OCI-LY1 (cell line): ENCODE data around the gene MEIKIN.

ENCODE experiments used
- H2AFZ ChIP-seq: fragments of 200-600 bp; sonication (generic), shearing (Covaris generic); 2 replicates; pipeline ENCODE4 v1.6.0; 2014; ENCODE audit warnings: antibody characterized with exemption, mild to moderate bottlenecking, low read length
- H3F3A ChIP-seq: fragments of 200-600 bp; sonication (generic), shearing (Covaris generic); 2 replicates; pipeline ENCODE4 v1.6.0; 2014; ENCODE audit warnings: mild to moderate bottlenecking, antibody characterized with exemption, low read length, moderate library complexity; ENCODE audit not compliant: insufficient read depth
- H3K27ac ChIP-seq: fragments of 200-600 bp; sonication (generic); 2 replicates; pipeline ENCODE4 v1.5.1; 2014; ENCODE audit warnings: low read length, mixed run types, mild to moderate bottlenecking, low read depth; ENCODE audit not compliant: poor library complexity, severe bottlenecking
- H3K27me3 ChIP-seq: fragments of 200-600 bp; sonication (generic); 2 replicates; pipeline ENCODE4 v1.6.0; 2014; ENCODE audit warnings: antibody characterized with exemption, mild to moderate bottlenecking, low read length, moderate library complexity; ENCODE audit not compliant: insufficient read depth
- H3K36me3 ChIP-seq: fragments of 200-600 bp; sonication (generic); 2 replicates; pipeline ENCODE4 v1.6.1; 2014; ENCODE audit warnings: mild to moderate bottlenecking, antibody characterized with exemption, low read length, moderate library complexity, mixed read lengths; ENCODE audit not compliant: insufficient read depth
- H3K4me1 ChIP-seq: fragments of 200-600 bp; sonication (generic); 2 replicates; pipeline ENCODE4 v1.5.1; 2014; ENCODE audit warnings: mild to moderate bottlenecking, low read length, moderate library complexity; ENCODE audit not compliant: insufficient read depth, severe bottlenecking
- H3K4me2 ChIP-seq: fragments of 200-600 bp; sonication (generic), shearing (Covaris generic); 2 replicates; pipeline ENCODE4 v1.6.1; 2014; ENCODE audit warnings: low read length
- H3K4me3 ChIP-seq: fragments of 200-600 bp; sonication (generic); 2 replicates; pipeline ENCODE4 v1.5.1; 2014; ENCODE audit warnings: low read length, low read depth, mild to moderate bottlenecking, mixed read lengths; ENCODE audit not compliant: poor library complexity, severe bottlenecking
- H3K79me2 ChIP-seq: fragments of 200-600 bp; shearing (Covaris generic); 2 replicates; pipeline ENCODE4 v1.6.1; 2016; ENCODE audit warnings: mixed run types, low read length, mixed read lengths; ENCODE audit not compliant: insufficient read depth
- H3K9ac ChIP-seq: fragments of 200-600 bp; sonication (generic), shearing (Covaris generic); 2 replicates; pipeline ENCODE4 v1.6.1; 2014; ENCODE audit warnings: mild to moderate bottlenecking, low read length, mixed read lengths
- H3K9me2 ChIP-seq: fragments of 200-600 bp; sonication (generic), shearing (Covaris generic); 2 replicates; pipeline ENCODE4 v1.6.1; 2014; ENCODE audit warnings: low read depth, mild to moderate bottlenecking, low read length, mixed read lengths
- H3K9me3 ChIP-seq: fragments of 200-600 bp; shearing (Covaris generic); 2 replicates; pipeline ENCODE4 v1.6.1; 2014; ENCODE audit warnings: low read length, mixed read lengths
- H4K20me1 ChIP-seq: fragments of 200-600 bp; sonication (generic), shearing (Covaris generic); 2 replicates; pipeline ENCODE4 v1.6.0; 2016; ENCODE audit warnings: mild to moderate bottlenecking, low read length; ENCODE audit not compliant: insufficient read depth
- EZH2 ChIP-seq: fragments of 200-600 bp; sonication (generic), shearing (Covaris generic); IDR thresholded peaks from 2 replicates; pipeline ENCODE4 v1.8.0; 2017; ENCODE audit warnings: borderline replicate concordance, mixed run types, mild to moderate bottlenecking, antibody characterized with exemption, low read length, moderate library complexity, mixed read lengths
- TF ChIP-seq, protein P1 (sequence below): fragments of 200-600 bp; sonication (generic), shearing (Covaris generic); IDR thresholded peaks from 2 replicates; pipeline ENCODE4 v1.5.1; 2017; ENCODE audit warnings: mild to moderate bottlenecking, antibody characterized with exemption, low read length, moderate library complexity, mixed read lengths

Gene MEIKIN

DNA sequence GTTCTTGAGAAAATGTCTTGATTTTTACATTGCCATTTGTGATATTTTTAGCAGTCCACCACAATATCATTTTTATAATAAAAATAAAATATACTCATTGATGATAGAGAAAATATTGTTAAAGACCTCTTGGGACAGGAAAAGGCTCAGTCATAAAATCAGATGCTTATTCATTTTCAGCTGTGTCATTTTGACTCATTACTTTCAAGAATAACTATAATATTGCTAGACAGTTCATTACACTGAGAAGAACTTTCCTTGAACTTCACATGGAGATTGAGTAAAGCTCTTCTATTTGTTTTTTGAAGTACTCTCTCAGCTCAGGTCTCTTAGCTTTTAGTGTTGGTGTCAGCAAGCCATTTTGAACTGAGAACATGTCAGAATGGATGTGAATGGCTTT, 8.5 kb upstream of the MEIKIN start:
- no peaks in the 10 kb centered on the region for H3K36me3 ChIP-seq
- H3K4me2 ChIP-seq: no peak overlapping the region
- no peaks in the 10 kb centered on the region for H3F3A ChIP-seq
- no peaks in the 10 kb centered on the region for H3K79me2 ChIP-seq
- no peak overlapping the region for H3K27ac ChIP-seq
- no peaks in the 10 kb centered on the region for H3K27me3 ChIP-seq
- no peaks in the 10 kb centered on the region for H3K9me2 ChIP-seq
- no peak overlapping the region for H3K9ac ChIP-seq
- no peaks in the 10 kb centered on the region for H3K4me1 ChIP-seq
- H3K9me3 ChIP-seq: no peaks in the 10 kb centered on the region
- H2AFZ ChIP-seq: no peak overlapping the region
- no peak overlapping the region for H3K4me3 ChIP-seq
- TF ChIP-seq, protein P1, sequence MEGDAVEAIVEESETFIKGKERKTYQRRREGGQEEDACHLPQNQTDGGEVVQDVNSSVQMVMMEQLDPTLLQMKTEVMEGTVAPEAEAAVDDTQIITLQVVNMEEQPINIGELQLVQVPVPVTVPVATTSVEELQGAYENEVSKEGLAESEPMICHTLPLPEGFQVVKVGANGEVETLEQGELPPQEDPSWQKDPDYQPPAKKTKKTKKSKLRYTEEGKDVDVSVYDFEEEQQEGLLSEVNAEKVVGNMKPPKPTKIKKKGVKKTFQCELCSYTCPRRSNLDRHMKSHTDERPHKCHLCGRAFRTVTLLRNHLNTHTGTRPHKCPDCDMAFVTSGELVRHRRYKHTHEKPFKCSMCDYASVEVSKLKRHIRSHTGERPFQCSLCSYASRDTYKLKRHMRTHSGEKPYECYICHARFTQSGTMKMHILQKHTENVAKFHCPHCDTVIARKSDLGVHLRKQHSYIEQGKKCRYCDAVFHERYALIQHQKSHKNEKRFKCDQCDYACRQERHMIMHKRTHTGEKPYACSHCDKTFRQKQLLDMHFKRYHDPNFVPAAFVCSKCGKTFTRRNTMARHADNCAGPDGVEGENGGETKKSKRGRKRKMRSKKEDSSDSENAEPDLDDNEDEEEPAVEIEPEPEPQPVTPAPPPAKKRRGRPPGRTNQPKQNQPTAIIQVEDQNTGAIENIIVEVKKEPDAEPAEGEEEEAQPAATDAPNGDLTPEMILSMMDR: no peak
- TF ChIP-seq EZH2: no peak
- no peaks in the 10 kb centered on the region for H4K20me1 ChIP-seq

- Histone ChIP-seq H3K4me1 (no peaks in the 10 kb centered on the region), H2AFZ (no peak overlapping the region), H3F3A (no peaks in the 10 kb centered on the region), H3K4me2 (no peak overlapping the region), H3K36me3 (no peaks in the 10 kb centered on the region), H3K27me3 (no peaks in the 10 kb centered on the region), H3K9me2 (no peaks in the 10 kb centered on the region), H3K4me3 (no peak overlapping the region), H4K20me1 (no peaks in the 10 kb centered on the region), H3K9me3 (no peaks in the 10 kb centered on the region), H3K9ac (no peak overlapping the region), H3K27ac (no peak overlapping the region), H3K79me2 (no peaks in the 10 kb centered on the region)
- TF ChIP-seq EZH2: no peak
- TF ChIP-seq, protein P1: no peak
Observed at GRCh38 chr5:131952301-131952857, 6.9 kb upstream of the MEIKIN start.

GRCh38 chr5:131950706-131951105, 5.2 kb upstream of the MEIKIN start:
- H3K79me2 ChIP-seq: no peaks in the 10 kb centered on the region
- H3K27ac ChIP-seq: no peak overlapping the region
- H3K4me1 ChIP-seq: no peaks in the 10 kb centered on the region
- H3K9me2 ChIP-seq: no peaks in the 10 kb centered on the region
- no peak overlapping the region for H3K4me3 ChIP-seq
- H2AFZ ChIP-seq: no peak overlapping the region
- TF ChIP-seq, protein P1: no peak
- TF ChIP-seq EZH2: no peak
- no peak overlapping the region for H3K9ac ChIP-seq
- H3K27me3 ChIP-seq: no peaks in the 10 kb centered on the region
- H3F3A ChIP-seq: no peaks in the 10 kb centered on the region
- H3K36me3 ChIP-seq: no peaks in the 10 kb centered on the region
- H3K4me2 ChIP-seq: no peak overlapping the region
- H4K20me1 ChIP-seq: no peaks in the 10 kb centered on the region
- no peaks in the 10 kb centered on the region for H3K9me3 ChIP-seq
